ENCODE results near the gene APOLD1. TPM values are rescaled to one million over a fixed set of nuclear protein-coding genes. Genes with fewer than 3 reads are reported as not detected.

APOLD1 gene
- total and polyA plus RNA-seq, 4 donors, result 1.4 to 5.1 (median 2.6) TPM

- H3K9me3 ChIP-seq (ENCODE audit: control insufficient read depth in 4 of 4, low read length in 3 of 4), result no peaks in the 10 kb centered on the region
- no peak overlapping the region for H3K4me3 ChIP-seq (ENCODE audit: low read depth in 1 of 3, low read length in 3 of 3)
- H3K9ac ChIP-seq (ENCODE audit: low read depth in 1 of 2, low read length in 2 of 2), result no peak overlapping the region
- no peak for DNase-seq (ENCODE audit: low spot score)
- H3K36me3 ChIP-seq (ENCODE audit: control insufficient read depth in 4 of 4, insufficient read depth in 3 of 4, low read depth in 1 of 4, low read length in 3 of 4), result no peaks in the 10 kb centered on the region
- 98% methylated on average over 2 of the region's 2 CpGs for WGBS
- no peaks in the 10 kb centered on the region for H3K27me3 ChIP-seq (ENCODE audit: control insufficient read depth in 4 of 4, insufficient read depth in 4 of 4, low read length in 3 of 4)
- peaks cover 0 to 23% (median 15%) of the 10 kb centered on the region in 4 donors for H3K4me1 ChIP-seq (ENCODE audit: control insufficient read depth in 4 of 4, insufficient read depth in 4 of 4, low read length in 3 of 4)
- peak overlapping the region in 1 of 2 donors; percentile 67 for H3K27ac ChIP-seq (ENCODE audit: low read depth in 1 of 2, low read length in 2 of 2)
- no peak for TF ChIP-seq JUND (IDR thresholded peaks at IDR 0.05)
- TF ChIP-seq YY1 (IDR thresholded peaks at IDR 0.05), result no peak
- no peak for TF ChIP-seq CTCF (IDR thresholded peaks at IDR 0.05; ENCODE audit: low read depth, low read length, missing input control)
- TF ChIP-seq RAD21 (IDR thresholded peaks at IDR 0.05), result no peak
- TF ChIP-seq SP1 (IDR thresholded peaks at IDR 0.05), result no peak
- no peak for TF ChIP-seq NR2F2 (IDR thresholded peaks at IDR 0.05)
- TF ChIP-seq ATF3 (IDR thresholded peaks at IDR 0.05), result no peak
These were observed 1.3 kb upstream of the APOLD1 start for GRCh38 chr12:12784116-12784515.

GRCh38 chr12:12786351-12786705 lies 869 bp downstream of the APOLD1 start:
- H3K9me3 ChIP-seq (ENCODE audit: control insufficient read depth in 4 of 4, low read length in 3 of 4), result no peaks in the 10 kb centered on the region
- no peak for DNase-seq (ENCODE audit: low spot score)
- peaks cover 0 to 23% (median 16%) of the 10 kb centered on the region in 4 donors for H3K4me1 ChIP-seq (ENCODE audit: control insufficient read depth in 4 of 4, insufficient read depth in 4 of 4, low read length in 3 of 4)
- peak overlapping the region; percentile 72 to 83 for H3K9ac ChIP-seq (ENCODE audit: low read depth in 1 of 2, low read length in 2 of 2)
- no peaks in the 10 kb centered on the region for H3K27me3 ChIP-seq (ENCODE audit: control insufficient read depth in 4 of 4, insufficient read depth in 4 of 4, low read length in 3 of 4)
- WGBS, result 32% methylated on average over 4 of the region's 4 CpGs
- TF ChIP-seq YY1 (IDR thresholded peaks at IDR 0.05), result no peak
- no peak for TF ChIP-seq CTCF (IDR thresholded peaks at IDR 0.05; ENCODE audit: low read depth, low read length, missing input control)
- no peak for TF ChIP-seq FOXA2 (IDR thresholded peaks at IDR 0.05)
- no peak for TF ChIP-seq GABPA (IDR thresholded peaks at IDR 0.05 in 1 of 2, conservative IDR thresholded peaks at IDR 0.05 in 1 of 2)
- no peak for TF ChIP-seq RXRA (IDR thresholded peaks at IDR 0.05)
- TF ChIP-seq RAD21 (IDR thresholded peaks at IDR 0.05), result no peak
- TF ChIP-seq REST (IDR thresholded peaks at IDR 0.05), result no peak
- no peak for TF ChIP-seq FOXA1 (IDR thresholded peaks at IDR 0.05)
- TF ChIP-seq NR2F2 (IDR thresholded peaks at IDR 0.05), result no peak
- TF ChIP-seq ATF3 (IDR thresholded peaks at IDR 0.05), result no peak
- TF ChIP-seq HNF4G (IDR thresholded peaks at IDR 0.05), result no peak
- no peak for TF ChIP-seq TAF1 (conservative IDR thresholded peaks at IDR 0.05)
- TF ChIP-seq ZBTB33 (IDR thresholded peaks at IDR 0.05), result no peak
- TF ChIP-seq EGR1 (IDR thresholded peaks at IDR 0.05; ENCODE audit: low read depth in 2 of 2), result no peak
- TF ChIP-seq SP1 (IDR thresholded peaks at IDR 0.05), result no peak
- peak overlapping the region; percentile 89 to 90 for H3K27ac ChIP-seq (ENCODE audit: low read depth in 1 of 2, low read length in 2 of 2)
- H3K4me3 ChIP-seq (ENCODE audit: low read depth in 1 of 3, low read length in 3 of 3), result peak overlapping the region; percentile 66 to 76 (median 71)
- H3K36me3 ChIP-seq (ENCODE audit: control insufficient read depth in 4 of 4, insufficient read depth in 3 of 4, low read depth in 1 of 4, low read length in 3 of 4), result no peaks in the 10 kb centered on the region

All from liver (tissue), 9 donors.